PC-3 (cell line): ENCODE results near the gene LYSMD3. TPM values are rescaled to one million over a fixed set of nuclear protein-coding genes. Genes with fewer than 3 reads are reported as not detected.

Source experiments
- ATAC-seq: fragments of 200-7000 bp; cut with Tn5 transposase; 2 replicates; pipeline ENCODE4 v1.9.1; 2020; ENCODE audit warnings: mild to moderate bottlenecking, moderate library complexity
- BruUV-seq: library from RNA; stranded (reverse); fragments of 400-500 nt; replicated peaks from 2 replicates; lab custom pipeline; 2021; lab: Mats Ljungman, UMichigan
- CTCF ChIA-PET: fragments of 300-600 bp; sonication (Branson Sonifier 250); formaldehyde crosslinking; loops from one replicate; lab custom pipeline; 2022; ENCODE audit warnings: antibody characterized with exemption; lab: Charles Lee
- POLR2A ChIA-PET: fragments of 300-600 bp; sonication (Branson Sonifier 250); formaldehyde crosslinking; loops from one replicate; lab custom pipeline; 2022; ENCODE audit warnings: antibody characterized with exemption; ENCODE audit not compliant: unreplicated experiment; lab: Charles Lee
- DNase-seq: peaks from one replicate; pipeline ENCODE4 v3.0.0-alpha.2; 2015
- H2AFZ ChIP-seq: fragments of 300-600 bp; sonication (generic); 2 replicates; pipeline ENCODE4 v1.6.0; 2016; ENCODE audit warnings: antibody characterized with exemption, low read length
- H3F3A ChIP-seq: fragments of 300-600 bp; sonication (generic); one replicate; pipeline ENCODE4 v1.6.0; 2017; ENCODE audit warnings: antibody characterized with exemption, low read length, control low read depth, mild to moderate bottlenecking; ENCODE audit not compliant: unreplicated experiment
- H3K27ac ChIP-seq: fragments of 300-600 bp; sonication (generic); 2 replicates; pipeline ENCODE4 v1.5.1; 2016; ENCODE audit warnings: mild to moderate bottlenecking, low read length
- H3K27me3 ChIP-seq: fragments of 300-600 bp; sonication (generic); 2 replicates; pipeline ENCODE4 v1.6.1; 2016; ENCODE audit warnings: low read length, mixed read lengths
- H3K36me3 ChIP-seq: fragments of 300-600 bp; sonication (generic); 2 replicates; pipeline ENCODE4 v1.6.1; 2016; ENCODE audit warnings: low read depth, mixed run types, low read length, mixed read lengths
- H3K4me1 ChIP-seq: fragments of 300-600 bp; sonication (generic); 2 replicates; pipeline ENCODE4 v1.5.1; 2016; ENCODE audit warnings: low read length; ENCODE audit not compliant: insufficient read depth
- H3K4me2 ChIP-seq: fragments of 300-600 bp; sonication (generic); 2 replicates; pipeline ENCODE4 v1.6.0; 2016; ENCODE audit warnings: low read length
- H3K4me3 ChIP-seq: fragments of 300-600 bp; sonication (generic); 2 replicates; pipeline ENCODE4 v1.5.1; 2016; ENCODE audit warnings: mild to moderate bottlenecking, low read length, mixed read lengths
- H3K79me2 ChIP-seq: fragments of 300-600 bp; sonication (generic); 2 replicates; pipeline ENCODE4 v1.6.1; 2017; ENCODE audit warnings: low read length, mixed read lengths
- H3K9ac ChIP-seq: fragments of 300-600 bp; sonication (generic); 2 replicates; pipeline ENCODE4 v1.6.0; 2016; ENCODE audit warnings: mild to moderate bottlenecking, low read length
- H3K9me2 ChIP-seq: fragments of 300-600 bp; sonication (generic); replicated peaks from 2 replicates; pipeline ENCODE4 v1.6.1; 2016; ENCODE audit warnings: mixed run types, low read length, mixed read lengths
- H3K9me3 ChIP-seq: fragments of 300-600 bp; sonication (generic); 2 replicates; pipeline ENCODE4 v1.6.1; 2016; ENCODE audit warnings: low read length, mixed read lengths
- H4K20me1 ChIP-seq: fragments of 300-600 bp; sonication (generic); 2 replicates; pipeline ENCODE4 v1.6.1; 2016; ENCODE audit warnings: low read length, mixed read lengths
- CTCF ChIP-seq: fragments of 300-600 bp; sonication (generic); conservative IDR thresholded peaks from 2 replicates; pipeline ENCODE4 v1.5.1; 2017; ENCODE audit warnings: antibody characterized with exemption, low read depth, mild to moderate bottlenecking, low read length
- EZH2 ChIP-seq: fragments of 300-600 bp; sonication (generic); IDR thresholded peaks from one replicate; pipeline ENCODE4 v1.6.1; 2017; ENCODE audit warnings: antibody characterized with exemption, mild to moderate bottlenecking, low read length; ENCODE audit not compliant: unreplicated experiment
- EZH2phosphoT487 ChIP-seq: fragments of 300-600 bp; sonication (generic); IDR thresholded peaks from 2 replicates; pipeline ENCODE4 v1.6.1; 2018; ENCODE audit warnings: mild to moderate bottlenecking, antibody characterized with exemption, low read length, borderline replicate concordance
- intact Hi-C: fragments of 100-400 bp; cut with micrococcal nuclease; formaldehyde crosslinking; loops from 2 replicates; pipeline ENCODE4 v1.9.0; 2023
- total RNA-seq: library from RNA; depleted of rRNA; stranded (reverse); fragments of >200 nt; gene quantifications from 2 replicates; pipeline ENCODE4 v1.2.3, GENCODE V29; 2014

LYSMD3 gene
- total RNA-seq, 1 experiment from 2014 or later = 10.0 TPM

DNA sequence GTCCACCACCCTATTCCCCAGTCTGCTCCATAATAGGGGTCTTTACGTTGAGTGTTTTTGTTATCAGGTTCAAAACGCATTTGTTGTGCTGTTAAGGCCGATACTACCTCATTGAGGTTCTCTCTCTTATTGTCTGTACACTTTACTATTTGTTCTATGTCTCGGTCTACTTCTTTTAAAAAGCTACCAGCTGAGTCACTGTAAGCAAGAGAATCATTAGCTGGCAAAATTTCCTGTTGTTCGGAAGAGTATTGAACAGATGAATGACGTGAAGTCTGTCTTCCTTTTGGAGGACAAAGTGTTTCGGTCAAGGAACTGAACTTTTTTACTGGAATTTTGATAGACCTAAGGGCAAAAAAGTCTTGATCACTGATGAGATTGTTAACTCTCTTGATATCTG, 10.3 kb downstream of the LYSMD3 start:
- DNase-seq = peak; percentile 82
- Histone ChIP-seq H3K4me1 (peaks cover 25% of the 10 kb centered on the region), H3K9me2 (no peaks in the 10 kb centered on the region), H3K9me3 (no peaks in the 10 kb centered on the region), H3K27ac (peak overlapping the region; percentile 61), H3F3A (peaks cover 11% of the 10 kb centered on the region), H3K27me3 (no peaks in the 10 kb centered on the region), H3K4me3 (peak overlapping the region; percentile 6; the same call in 1 of the 2 replicates), H3K36me3 (peaks cover 42% of the 10 kb centered on the region), H3K9ac (no peak overlapping the region), H4K20me1 (no peaks in the 10 kb centered on the region), H2AFZ (no peak overlapping the region), H3K79me2 (no peaks in the 10 kb centered on the region), H3K4me2 (peak overlapping the region; percentile 42)
- ATAC-seq = peak; percentile 88
- BruUV-seq = TSS peak; percentile 4
- TF ChIP-seq EZH2 (no peak), CTCF (no peak), EZH2phosphoT487 (no peak)
- ChIA-PET POLR2A (interaction anchor here (0.5 to 1.0 kb wide), 5 partner anchors 10 to 900 kb away, joined by 3 to 5 read pairs (median 3); partner anchors contain the start of genes MBLAC2 and POLR3G), CTCF (interaction anchor here (0.6 to 1.1 kb wide), 3 partner anchors 11 to 109 kb away, joined by 3 to 6 read pairs (median 3); partner anchors contain the start of gene CETN3)
- intact Hi-C loops = loop anchor here (1.0 to 2.0 kb wide), 2 partner anchors 10 to 44 kb away; partner anchors contain the start of genes LYSMD3, MBLAC2 and POLR3G

DNA sequence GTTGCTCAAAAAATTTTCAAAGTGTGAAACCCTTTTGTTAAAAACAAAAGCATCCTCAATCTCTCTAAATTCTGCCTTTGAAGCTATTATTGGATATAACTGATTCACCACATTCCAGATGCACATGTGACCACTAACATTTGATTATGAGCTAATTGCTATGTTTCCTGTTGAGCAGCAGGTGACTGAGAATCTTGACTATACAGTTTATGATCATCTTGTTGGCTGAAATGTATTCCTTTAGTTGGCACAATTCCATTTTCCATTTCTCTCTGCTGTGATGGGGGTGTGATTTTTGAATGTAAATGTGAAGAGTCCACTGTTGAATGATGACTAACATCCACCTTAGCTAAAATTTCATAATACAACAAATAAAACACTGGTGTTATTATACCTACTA, 10.7 kb downstream of the LYSMD3 start:
- H4K20me1 ChIP-seq = no peaks in the 10 kb centered on the region
- CTCF ChIA-PET = interaction anchor here (0.6 to 1.1 kb wide), 3 partner anchors 12 to 109 kb away, joined by 3 read pairs; partner anchors contain the start of gene CETN3
- intact Hi-C loops = loop anchor here (1.0 to 2.0 kb wide), 2 partner anchors 11 to 44 kb away; partner anchors contain the start of genes LYSMD3, MBLAC2 and POLR3G
- peak overlapping the region; percentile 6; the same call in 1 of the 2 replicates for H3K4me3 ChIP-seq
- H3K9me2 ChIP-seq = no peaks in the 10 kb centered on the region
- no TSS peak for BruUV-seq
- H3K79me2 ChIP-seq = no peaks in the 10 kb centered on the region
- H3K9ac ChIP-seq = no peak overlapping the region
- peaks cover 25% of the 10 kb centered on the region for H3K4me1 ChIP-seq
- peaks cover 38% of the 10 kb centered on the region for H3K36me3 ChIP-seq
- no peak for TF ChIP-seq EZH2
- TF ChIP-seq EZH2phosphoT487 = no peak
- TF ChIP-seq CTCF = no peak
- H3K9me3 ChIP-seq = no peaks in the 10 kb centered on the region
- peaks cover 11% of the 10 kb centered on the region for H3F3A ChIP-seq
- ATAC-seq = peak; percentile 78
- peak; percentile 80 for DNase-seq
- H2AFZ ChIP-seq = no peak overlapping the region
- no peaks in the 10 kb centered on the region for H3K27me3 ChIP-seq
- POLR2A ChIA-PET = interaction anchor here (0.5 to 1.0 kb wide), 4 partner anchors 9 to 198 kb away, joined by 3 to 5 read pairs (median 3); partner anchors contain the start of genes MBLAC2 and POLR3G
- peak overlapping the region; percentile 42 for H3K4me2 ChIP-seq
- peak overlapping the region; percentile 61 for H3K27ac ChIP-seq

GRCh38 chr5:90514520-90514919, 14.9 kb downstream of the LYSMD3 start:
- no peak overlapping the region for H3K4me2 ChIP-seq
- no peak overlapping the region for H2AFZ ChIP-seq
- DNase-seq = no peak
- POLR2A ChIA-PET = no interaction called here
- no peaks in the 10 kb centered on the region for H3K79me2 ChIP-seq
- H3K36me3 ChIP-seq = peaks cover 9% of the 10 kb centered on the region; the same call in 1 of the 2 replicates
- H3K9me3 ChIP-seq = no peaks in the 10 kb centered on the region
- no peak for TF ChIP-seq EZH2
- TF ChIP-seq CTCF = no peak
- H3K9me2 ChIP-seq = no peaks in the 10 kb centered on the region
- no peak overlapping the region for H3K9ac ChIP-seq
- H3K4me3 ChIP-seq = no peak overlapping the region
- no peak for ATAC-seq
- intact Hi-C loops = no loop called here
- H3K4me1 ChIP-seq = peaks cover 17% of the 10 kb centered on the region
- no peaks in the 10 kb centered on the region for H4K20me1 ChIP-seq
- BruUV-seq = no TSS peak
- H3K27me3 ChIP-seq = no peaks in the 10 kb centered on the region
- peaks cover 11% of the 10 kb centered on the region for H3F3A ChIP-seq
- no peak overlapping the region for H3K27ac ChIP-seq
- CTCF ChIA-PET = no interaction called here
